Measurements from ENCODE around the gene NTM.

NTM gene

GRCh38 chr11:132217856-132218255 lies 847.4 kb downstream of the NTM start:
- H3K27ac ChIP-seq (ENCODE audit: low read depth, low read length, poor library complexity, severe bottlenecking), result no peak overlapping the region
- no peaks in the 10 kb centered on the region for H3K27me3 ChIP-seq (ENCODE audit: insufficient read depth, low read length)
- no peaks in the 10 kb centered on the region for H3K9me2 ChIP-seq (ENCODE audit: low read depth, low read length)
- H4K20me1 ChIP-seq (ENCODE audit: insufficient read depth, low read length), result no peaks in the 10 kb centered on the region
- H3K9ac ChIP-seq (ENCODE audit: low read length), result no peak overlapping the region
- H3K79me2 ChIP-seq (ENCODE audit: insufficient read depth, low read length), result no peaks in the 10 kb centered on the region
- H2AFZ ChIP-seq (ENCODE audit: low read length), result no peak overlapping the region
- no peaks in the 10 kb centered on the region for H3F3A ChIP-seq (ENCODE audit: insufficient read depth, low read length)
- H3K9me3 ChIP-seq (ENCODE audit: low read length), result no peaks in the 10 kb centered on the region
- no peak overlapping the region for H3K4me3 ChIP-seq (ENCODE audit: low read depth, low read length, poor library complexity, severe bottlenecking)
- TF ChIP-seq CTCF (IDR thresholded peaks at IDR 0.05; ENCODE audit: low read length) (no peak), EZH2 (IDR thresholded peaks at IDR 0.05; ENCODE audit: borderline replicate concordance, low read length) (no peak)
- no peak overlapping the region for H3K4me2 ChIP-seq (ENCODE audit: low read length)
- no peaks in the 10 kb centered on the region for H3K36me3 ChIP-seq (ENCODE audit: insufficient read depth, low read length)
- no peaks in the 10 kb centered on the region for H3K4me1 ChIP-seq (ENCODE audit: insufficient read depth, low read length, severe bottlenecking)

- TF ChIP-seq EZH2 (IDR thresholded peaks at IDR 0.05; ENCODE audit: borderline replicate concordance, low read length) (no peak), CTCF (IDR thresholded peaks at IDR 0.05; ENCODE audit: low read length) (no peak)
- Histone ChIP-seq H2AFZ (ENCODE audit: low read length) (no peak overlapping the region), H3F3A (ENCODE audit: insufficient read depth, low read length) (no peaks in the 10 kb centered on the region), H3K36me3 (ENCODE audit: insufficient read depth, low read length) (no peaks in the 10 kb centered on the region), H3K9ac (ENCODE audit: low read length) (no peak overlapping the region), H4K20me1 (ENCODE audit: insufficient read depth, low read length) (no peaks in the 10 kb centered on the region), H3K4me2 (ENCODE audit: low read length) (no peak overlapping the region), H3K4me3 (ENCODE audit: low read depth, low read length, poor library complexity, severe bottlenecking) (no peak overlapping the region), H3K9me2 (ENCODE audit: low read depth, low read length) (no peaks in the 10 kb centered on the region), H3K27ac (ENCODE audit: low read depth, low read length, poor library complexity, severe bottlenecking) (no peak overlapping the region), H3K79me2 (ENCODE audit: insufficient read depth, low read length) (no peaks in the 10 kb centered on the region), H3K27me3 (ENCODE audit: insufficient read depth, low read length) (no peaks in the 10 kb centered on the region), H3K4me1 (ENCODE audit: insufficient read depth, low read length, severe bottlenecking) (no peaks in the 10 kb centered on the region), H3K9me3 (ENCODE audit: low read length) (no peaks in the 10 kb centered on the region)
These were observed 850.1 kb downstream of the NTM start for GRCh38 chr11:132220474-132220873.

- Histone ChIP-seq H2AFZ (ENCODE audit: low read length) (no peak overlapping the region), H4K20me1 (ENCODE audit: insufficient read depth, low read length) (no peaks in the 10 kb centered on the region), H3K9me3 (ENCODE audit: low read length) (no peaks in the 10 kb centered on the region), H3K4me1 (ENCODE audit: insufficient read depth, low read length, severe bottlenecking) (no peaks in the 10 kb centered on the region), H3K27ac (ENCODE audit: low read depth, low read length, poor library complexity, severe bottlenecking) (no peak overlapping the region), H3K79me2 (ENCODE audit: insufficient read depth, low read length) (no peaks in the 10 kb centered on the region), H3K27me3 (ENCODE audit: insufficient read depth, low read length) (no peaks in the 10 kb centered on the region), H3K9ac (ENCODE audit: low read length) (no peak overlapping the region), H3K9me2 (ENCODE audit: low read depth, low read length) (no peaks in the 10 kb centered on the region), H3F3A (ENCODE audit: insufficient read depth, low read length) (no peaks in the 10 kb centered on the region), H3K36me3 (ENCODE audit: insufficient read depth, low read length) (no peaks in the 10 kb centered on the region), H3K4me2 (ENCODE audit: low read length) (no peak overlapping the region), H3K4me3 (ENCODE audit: low read depth, low read length, poor library complexity, severe bottlenecking) (no peak overlapping the region)
- TF ChIP-seq CTCF (IDR thresholded peaks at IDR 0.05; ENCODE audit: low read length) (no peak), EZH2 (IDR thresholded peaks at IDR 0.05; ENCODE audit: borderline replicate concordance, low read length) (no peak)
These were observed 851.9 kb downstream of the NTM start for GRCh38 chr11:132222345-132222744.

All from OCI-LY1 (cell line).